ENCODE data around the gene NRG3.

- TF ChIP-seq, protein P1, sequence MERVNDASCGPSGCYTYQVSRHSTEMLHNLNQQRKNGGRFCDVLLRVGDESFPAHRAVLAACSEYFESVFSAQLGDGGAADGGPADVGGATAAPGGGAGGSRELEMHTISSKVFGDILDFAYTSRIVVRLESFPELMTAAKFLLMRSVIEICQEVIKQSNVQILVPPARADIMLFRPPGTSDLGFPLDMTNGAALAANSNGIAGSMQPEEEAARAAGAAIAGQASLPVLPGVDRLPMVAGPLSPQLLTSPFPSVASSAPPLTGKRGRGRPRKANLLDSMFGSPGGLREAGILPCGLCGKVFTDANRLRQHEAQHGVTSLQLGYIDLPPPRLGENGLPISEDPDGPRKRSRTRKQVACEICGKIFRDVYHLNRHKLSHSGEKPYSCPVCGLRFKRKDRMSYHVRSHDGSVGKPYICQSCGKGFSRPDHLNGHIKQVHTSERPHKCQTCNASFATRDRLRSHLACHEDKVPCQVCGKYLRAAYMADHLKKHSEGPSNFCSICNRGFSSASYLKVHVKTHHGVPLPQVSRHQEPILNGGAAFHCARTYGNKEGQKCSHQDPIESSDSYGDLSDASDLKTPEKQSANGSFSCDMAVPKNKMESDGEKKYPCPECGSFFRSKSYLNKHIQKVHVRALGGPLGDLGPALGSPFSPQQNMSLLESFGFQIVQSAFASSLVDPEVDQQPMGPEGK (CRISPR knock-in tag; IDR thresholded peaks at IDR 0.05; ENCODE audit: borderline replicate concordance) = no peak
- TF ChIP-seq ARNTL (CRISPR knock-in tag; IDR thresholded peaks at IDR 0.05; ENCODE audit: borderline replicate concordance, low read depth) (no peak), ZFP3 (CRISPR knock-in tag; IDR thresholded peaks at IDR 0.05) (no peak), PPARA (CRISPR knock-in tag; IDR thresholded peaks at IDR 0.05; ENCODE audit: borderline replicate concordance) (no peak), POU6F1 (CRISPR knock-in tag; IDR thresholded peaks at IDR 0.05; ENCODE audit: borderline replicate concordance, low read depth) (no peak)
- TF ChIP-seq, protein P2, sequence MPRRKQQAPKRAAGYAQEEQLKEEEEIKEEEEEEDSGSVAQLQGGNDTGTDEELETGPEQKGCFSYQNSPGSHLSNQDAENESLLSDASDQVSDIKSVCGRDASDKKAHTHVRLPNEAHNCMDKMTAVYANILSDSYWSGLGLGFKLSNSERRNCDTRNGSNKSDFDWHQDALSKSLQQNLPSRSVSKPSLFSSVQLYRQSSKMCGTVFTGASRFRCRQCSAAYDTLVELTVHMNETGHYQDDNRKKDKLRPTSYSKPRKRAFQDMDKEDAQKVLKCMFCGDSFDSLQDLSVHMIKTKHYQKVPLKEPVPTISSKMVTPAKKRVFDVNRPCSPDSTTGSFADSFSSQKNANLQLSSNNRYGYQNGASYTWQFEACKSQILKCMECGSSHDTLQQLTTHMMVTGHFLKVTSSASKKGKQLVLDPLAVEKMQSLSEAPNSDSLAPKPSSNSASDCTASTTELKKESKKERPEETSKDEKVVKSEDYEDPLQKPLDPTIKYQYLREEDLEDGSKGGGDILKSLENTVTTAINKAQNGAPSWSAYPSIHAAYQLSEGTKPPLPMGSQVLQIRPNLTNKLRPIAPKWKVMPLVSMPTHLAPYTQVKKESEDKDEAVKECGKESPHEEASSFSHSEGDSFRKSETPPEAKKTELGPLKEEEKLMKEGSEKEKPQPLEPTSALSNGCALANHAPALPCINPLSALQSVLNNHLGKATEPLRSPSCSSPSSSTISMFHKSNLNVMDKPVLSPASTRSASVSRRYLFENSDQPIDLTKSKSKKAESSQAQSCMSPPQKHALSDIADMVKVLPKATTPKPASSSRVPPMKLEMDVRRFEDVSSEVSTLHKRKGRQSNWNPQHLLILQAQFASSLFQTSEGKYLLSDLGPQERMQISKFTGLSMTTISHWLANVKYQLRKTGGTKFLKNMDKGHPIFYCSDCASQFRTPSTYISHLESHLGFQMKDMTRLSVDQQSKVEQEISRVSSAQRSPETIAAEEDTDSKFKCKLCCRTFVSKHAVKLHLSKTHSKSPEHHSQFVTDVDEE (CRISPR knock-in tag; IDR thresholded peaks at IDR 0.05) = no peak
These were observed 846.8 kb downstream of the NRG3 start for GRCh38 chr10:82721831-82722230.
